Measurements from ENCODE around the gene SPACA4. TPM values are rescaled to one million over a fixed set of nuclear protein-coding genes. Genes with fewer than 3 reads are reported as not detected.

The SPACA4 gene
- total RNA-seq, 1 donor from 2014 or later, result not detected

- DNase-seq (ENCODE audit: low read depth in 2 of 2), result no peak
Measured at GRCh38 chr19:48633148-48634035, 26.9 kb downstream of the SPACA4 start.

GRCh38 chr19:48634036-48634342 is 27.4 kb downstream of the SPACA4 start:
- no peak for DNase-seq (ENCODE audit: low read depth in 2 of 2)

- peak; percentile 91 to 97 for DNase-seq (ENCODE audit: low read depth in 2 of 2)
Measured at GRCh38 chr19:48634424-48635262, 28.1 kb downstream of the SPACA4 start.

GRCh38 chr19:48635263-48635965 is 28.9 kb downstream of the SPACA4 start:
- DNase-seq (ENCODE audit: low read depth in 2 of 2), result peak; percentile 30 to 83

GRCh38 chr19:48635966-48636858 is 29.7 kb downstream of the SPACA4 start:
- DNase-seq (ENCODE audit: low read depth in 2 of 2), result no peak

GRCh38 chr19:48636859-48637448 is 30.4 kb downstream of the SPACA4 start, which contains the start of gene DBP:
DBP (minus strand) TSS chr19:48637379; CDS start chr19:48636994, 385 bp downstream.
- DNase-seq (ENCODE audit: low read depth in 2 of 2), result peak in 1 of 2 donors; percentile 47

GRCh38 chr19:48637449-48637947 is 31.0 kb downstream of the SPACA4 start:
- DNase-seq (ENCODE audit: low read depth in 2 of 2), result peak; percentile 97 to 98

- peak; percentile 94 to 97 for DNase-seq (ENCODE audit: low read depth in 2 of 2)
Measured at GRCh38 chr19:48637948-48638830, 31.6 kb downstream of the SPACA4 start.

- DNase-seq (ENCODE audit: low read depth in 2 of 2), result no peak
Measured at GRCh38 chr19:48638831-48639381, 32.4 kb downstream of the SPACA4 start.

GRCh38 chr19:48639483-48640375 is 33.2 kb downstream of the SPACA4 start:
- no peak for DNase-seq (ENCODE audit: low read depth in 2 of 2)

- DNase-seq (ENCODE audit: low read depth in 2 of 2), result no peak
Measured at GRCh38 chr19:48641850-48642249, 35.3 kb downstream of the SPACA4 start.

GRCh38 chr19:48642862-48643261 is 36.3 kb downstream of the SPACA4 start:
- DNase-seq (ENCODE audit: low read depth in 2 of 2), result no peak

GRCh38 chr19:48644355-48644754 is 37.8 kb downstream of the SPACA4 start:
- DNase-seq (ENCODE audit: low read depth in 2 of 2), result no peak

- DNase-seq (ENCODE audit: low read depth in 2 of 2), result peak; percentile 61 to 82
Measured at GRCh38 chr19:48644839-48645619, 38.5 kb downstream of the SPACA4 start.

- no peak for DNase-seq (ENCODE audit: low read depth in 2 of 2)
Measured at GRCh38 chr19:48645620-48646000, 39.1 kb downstream of the SPACA4 start.

GRCh38 chr19:48646001-48646721 is 39.6 kb downstream of the SPACA4 start, which contains the start of gene CA11:
CA11 (minus strand) TSS chr19:48646187; CDS start chr19:48645632, 555 bp downstream.
- DNase-seq (ENCODE audit: low read depth in 2 of 2), result peak; percentile 79 to 89
